Fibroblast of skin of left biceps (primary cell): ENCODE results near the gene S100A4.
"Not testable (repeated sequence)": the region's sequence is repeated elsewhere in the genome, so short reads cannot be mapped to it uniquely, and the experiment has no call there.

Source experiments
- DNase-seq, 2 experiments: peaks; one replicate each; pipeline ENCODE4 v3.0.0-alpha.2; 2013; ENCODE audit warnings: low read depth in 2 of 2

S100A4 gene

GRCh38 chr1:153545067-153546055 lies at the start of gene S100A4:
Gene S100A4, minus strand, starts transcription at chr1:153545806. Its CDS starts 1,012 bp downstream, at chr1:153544794.
- peak; percentile 84 to 87 for DNase-seq

DNA sequence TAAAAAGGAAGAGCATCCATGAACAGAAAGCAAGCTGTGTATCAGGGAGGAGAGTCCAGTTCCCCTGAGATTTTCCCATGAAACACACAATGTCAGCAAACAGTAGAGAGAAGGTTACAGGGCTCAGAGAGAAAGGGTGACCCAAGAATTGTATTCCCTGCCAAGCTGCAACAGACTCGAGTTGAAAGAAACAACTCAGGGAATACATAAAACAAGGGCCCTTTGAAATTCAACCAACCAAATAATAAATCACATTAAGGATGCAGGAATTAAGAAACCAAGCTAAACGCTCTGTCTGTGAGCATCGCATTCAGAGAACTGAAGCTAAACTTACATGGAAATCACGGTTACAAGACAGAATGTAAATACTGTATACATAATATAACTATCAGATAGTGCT lies 47.1 kb upstream of the S100A4 start:
- no peak for DNase-seq

GRCh38 chr1:153588482-153588881 lies 42.9 kb upstream of the S100A4 start:
- no peak for DNase-seq

GRCh38 chr1:153588033-153588432 lies 42.4 kb upstream of the S100A4 start:
- DNase-seq: not testable (repeated sequence)

GRCh38 chr1:153587314-153587713 lies 41.7 kb upstream of the S100A4 start:
- no peak for DNase-seq

- DNase-seq: no peak
Observed at GRCh38 chr1:153586347-153586746, 40.7 kb upstream of the S100A4 start.

GRCh38 chr1:153585006-153585405 lies 39.4 kb upstream of the S100A4 start:
- DNase-seq: no peak

DNA sequence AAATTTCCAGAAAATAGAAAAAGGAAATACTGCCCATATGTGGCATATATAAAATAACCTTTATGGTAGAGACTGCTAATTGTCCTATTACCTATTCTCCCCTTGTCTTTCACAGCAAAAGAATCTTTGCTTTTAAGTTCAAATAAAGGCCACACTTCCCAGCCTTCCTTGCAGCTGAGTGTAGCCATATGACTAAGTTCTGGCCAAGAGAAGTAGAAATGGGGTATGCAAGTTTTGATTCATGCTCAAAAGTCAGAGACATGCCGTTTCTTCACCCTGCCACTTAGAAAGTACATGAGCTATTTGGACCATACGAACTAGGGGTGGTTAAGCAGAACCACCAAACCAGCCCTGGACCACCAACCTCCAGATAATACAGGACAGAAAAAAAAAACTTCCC lies 38.4 kb upstream of the S100A4 start:
- DNase-seq: no peak

DNA sequence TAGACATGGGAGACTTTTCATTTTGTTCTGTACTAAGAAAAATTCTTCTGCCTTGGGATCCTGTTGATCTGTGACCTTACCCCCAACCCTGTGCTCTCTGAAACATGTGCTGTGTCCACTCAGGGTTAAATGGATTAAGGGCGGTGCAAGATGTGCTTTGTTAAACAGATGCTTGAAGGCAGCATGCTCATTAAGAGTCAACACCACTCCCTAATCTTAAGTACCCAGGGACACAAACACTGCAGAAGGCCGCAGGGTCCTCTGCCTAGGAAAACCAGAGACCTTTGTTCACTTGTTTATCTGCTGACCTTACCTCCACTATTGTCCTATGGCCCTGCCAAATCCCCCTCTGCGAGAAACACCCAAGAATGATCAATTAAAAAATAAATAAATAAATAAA lies 37.9 kb upstream of the S100A4 start:
- not testable (repeated sequence) for DNase-seq

GRCh38 chr1:153582836-153583235 lies 37.2 kb upstream of the S100A4 start:
- DNase-seq: not testable (repeated sequence)

GRCh38 chr1:153578936-153579335 lies 33.3 kb upstream of the S100A4 start:
- DNase-seq: no peak

GRCh38 chr1:153578490-153578889 lies 32.9 kb upstream of the S100A4 start:
- DNase-seq: peak; percentile 40 to 49

DNA sequence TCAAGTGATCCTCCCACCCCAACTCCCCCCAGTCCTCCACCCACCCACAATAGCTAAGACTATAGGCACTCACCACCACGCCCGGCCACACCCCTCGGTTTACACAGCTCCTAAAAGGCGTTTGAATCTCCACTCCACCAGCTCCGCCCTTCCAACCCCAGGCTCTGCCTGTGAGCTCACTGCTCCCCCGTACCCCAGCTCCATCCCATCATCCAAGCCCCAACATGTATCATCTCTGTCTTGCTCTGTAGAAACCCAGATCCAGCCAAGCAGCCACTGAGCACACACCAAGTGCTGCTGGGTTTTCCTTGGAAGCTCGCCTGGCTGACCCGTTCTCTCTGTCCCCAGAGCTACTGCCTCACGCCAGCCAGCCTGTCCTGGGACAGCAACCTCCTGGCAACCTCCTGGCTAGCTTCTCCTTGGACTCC lies 32.0 kb upstream of the S100A4 start:
- DNase-seq: no peak

GRCh38 chr1:153577138-153577537 lies 31.5 kb upstream of the S100A4 start:
- no peak for DNase-seq

- not testable (repeated sequence) for DNase-seq
Observed at GRCh38 chr1:153575497-153575896, 29.9 kb upstream of the S100A4 start.

GRCh38 chr1:153575081-153575491 lies 29.5 kb upstream of the S100A4 start:
- DNase-seq: not testable (repeated sequence)

- DNase-seq: no peak
Observed at GRCh38 chr1:153573351-153573750, 27.7 kb upstream of the S100A4 start.

GRCh38 chr1:153572569-153573015 lies 27.0 kb upstream of the S100A4 start:
- peak in 1 of 2 experiments; percentile 33 for DNase-seq

DNA sequence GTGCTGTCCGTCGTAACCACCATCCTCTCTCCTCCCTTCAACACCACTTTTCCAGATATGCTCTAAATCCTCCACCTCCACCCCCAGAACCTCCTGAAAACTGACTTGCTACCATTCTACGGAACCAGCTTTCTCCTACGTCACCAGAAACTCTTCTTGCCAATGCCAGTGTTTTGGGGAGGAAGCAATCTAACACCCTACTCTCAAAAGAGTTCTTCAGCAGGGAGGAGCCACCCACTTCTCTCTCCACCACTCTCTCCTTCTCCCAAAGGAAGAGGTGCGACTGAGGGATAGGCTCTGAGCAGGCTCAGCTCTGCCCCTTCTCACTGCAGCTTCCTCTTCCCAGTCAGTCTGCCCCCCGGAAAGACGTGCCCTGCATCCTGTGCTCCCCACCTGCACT lies 26.1 kb upstream of the S100A4 start:
- no peak for DNase-seq

DNA sequence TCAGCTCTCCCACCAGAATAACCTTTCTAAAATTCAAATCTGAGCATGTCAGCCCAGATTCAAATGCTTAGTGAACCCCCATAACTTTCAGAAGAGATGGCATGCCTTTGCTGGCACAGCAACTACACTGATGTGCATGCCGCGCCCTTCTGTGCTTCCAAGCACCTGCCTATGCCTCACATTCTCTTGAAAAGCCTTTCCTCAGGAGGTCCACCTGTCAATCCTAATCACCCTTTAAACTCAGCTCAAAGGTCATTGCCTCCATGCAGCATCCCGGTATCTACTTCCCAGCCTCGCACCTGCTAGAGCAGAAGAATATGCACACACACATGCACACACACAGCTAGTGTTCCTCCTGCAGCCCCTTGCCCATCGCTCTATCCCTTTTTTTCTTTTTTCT lies 25.3 kb upstream of the S100A4 start:
- no peak for DNase-seq

- DNase-seq: no peak
Observed at GRCh38 chr1:153569465-153569864, 23.9 kb upstream of the S100A4 start.

DNA sequence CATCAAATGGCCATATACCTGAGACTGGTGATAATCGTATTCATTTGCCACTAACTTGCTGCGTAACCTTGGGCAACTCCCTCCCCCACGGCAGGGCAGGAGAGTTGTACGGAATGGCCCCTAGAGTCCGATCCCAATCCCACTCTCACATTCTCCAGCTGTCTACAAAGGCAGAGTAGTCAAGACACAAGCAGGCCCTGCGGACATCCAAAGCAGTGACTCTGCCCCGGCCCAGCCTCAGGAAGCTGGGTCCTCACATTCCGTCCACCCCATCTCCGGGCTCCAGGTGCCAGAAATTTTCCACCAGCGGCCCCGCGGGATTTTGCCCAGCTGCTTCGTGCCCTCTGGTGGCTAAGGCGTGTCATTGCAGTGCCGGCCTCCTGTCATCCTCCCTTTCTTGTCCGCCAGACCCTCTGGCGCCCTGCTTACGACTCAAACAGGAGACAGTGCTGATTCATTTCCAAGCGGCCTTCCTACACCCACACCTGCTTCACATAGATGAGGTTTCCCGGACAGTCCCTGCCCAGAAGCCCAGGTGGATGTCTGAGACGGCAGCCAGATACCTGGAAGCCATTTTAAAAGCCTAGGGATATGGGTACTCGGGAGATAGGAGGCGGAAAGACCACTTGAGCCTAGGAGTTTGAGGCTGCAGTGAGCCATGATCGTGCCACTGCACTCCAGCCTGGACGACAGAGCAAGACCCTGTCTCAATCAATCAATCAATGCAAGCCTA lies 22.9 kb upstream of the S100A4 start:
- DNase-seq: peak; percentile 55 to 57
